GM18505 (cell line): ENCODE measurements around the gene CORO2A.

Experiments
- ATAC-seq: cut with Tn5 transposase; IDR thresholded peaks from one replicate; pipeline ENCODE4 v1.9.1; 2021; ENCODE audit not compliant: unreplicated experiment
- POLR2A ChIP-seq: IDR thresholded peaks from 4 replicates; pipeline ENCODE4 v1.6.1; 2011; ENCODE audit warnings: borderline replicate concordance; ENCODE audit not compliant: insufficient read depth, insufficient read length; ENCODE audit errors: extremely low read depth

Gene CORO2A

DNA sequence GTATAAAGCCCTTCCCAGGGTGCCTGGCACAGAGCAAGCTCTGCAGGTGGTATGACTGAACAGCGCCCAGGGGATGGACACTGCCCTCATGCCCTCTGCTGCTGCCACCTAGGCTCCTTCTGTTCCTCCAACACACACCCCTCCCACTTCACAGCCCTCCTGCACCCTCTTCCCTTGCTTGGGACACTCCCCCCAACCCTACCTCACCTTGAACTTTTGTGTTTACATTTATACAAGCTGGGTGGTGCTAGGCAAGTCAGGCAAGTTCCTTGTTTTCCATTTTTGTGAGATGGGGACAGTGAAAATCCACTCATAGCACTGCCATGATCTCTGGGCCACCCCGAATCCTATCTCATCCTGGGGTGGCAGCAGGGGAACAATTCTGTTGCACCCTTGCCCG, 18.8 kb upstream of the CORO2A start:
- TF ChIP-seq POLR2A = no peak
- ATAC-seq = no peak

DNA sequence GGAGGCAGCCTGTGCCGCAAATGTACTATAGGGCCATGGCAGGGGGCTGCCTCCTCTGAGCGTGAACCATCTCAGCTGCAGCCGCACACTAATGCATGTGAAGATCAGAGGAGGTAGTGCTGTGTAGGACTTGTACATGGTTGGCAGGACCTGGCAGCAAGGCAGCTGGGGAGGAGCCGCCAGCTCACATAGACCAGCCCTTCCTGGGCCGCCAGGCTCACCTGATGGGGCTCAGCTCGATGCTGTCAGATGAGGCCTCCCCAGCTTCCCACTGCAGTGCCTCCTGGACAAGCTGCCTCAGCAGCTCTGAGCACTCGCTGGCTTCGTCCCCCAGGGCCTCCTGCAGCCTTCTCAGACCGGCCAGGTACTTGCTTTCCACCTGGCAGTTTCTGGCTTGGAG, 18.0 kb upstream of the CORO2A start:
- TF ChIP-seq POLR2A = no peak
- ATAC-seq = no peak

DNA sequence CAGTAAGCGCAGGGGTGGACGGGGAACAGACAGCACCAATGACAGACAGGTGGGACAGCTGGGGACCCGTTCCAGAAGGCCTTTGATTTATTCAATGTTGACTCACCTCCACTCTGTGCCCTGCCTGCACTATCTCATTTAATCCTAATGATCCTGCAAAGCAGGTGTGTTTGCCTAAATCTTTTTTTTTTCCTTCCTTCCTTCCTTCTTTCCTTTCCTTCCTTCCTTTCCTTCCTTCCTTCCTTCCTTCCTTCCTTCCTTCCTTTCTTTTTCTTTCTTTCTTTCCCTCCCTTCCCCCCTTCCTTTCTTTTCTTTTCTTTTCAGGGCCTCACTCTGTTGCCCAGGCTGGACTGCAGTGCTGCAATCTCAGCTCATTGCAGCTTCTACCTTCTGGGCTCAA, 17.1 kb upstream of the CORO2A start:
- ATAC-seq = no peak
- no peak for TF ChIP-seq POLR2A

DNA sequence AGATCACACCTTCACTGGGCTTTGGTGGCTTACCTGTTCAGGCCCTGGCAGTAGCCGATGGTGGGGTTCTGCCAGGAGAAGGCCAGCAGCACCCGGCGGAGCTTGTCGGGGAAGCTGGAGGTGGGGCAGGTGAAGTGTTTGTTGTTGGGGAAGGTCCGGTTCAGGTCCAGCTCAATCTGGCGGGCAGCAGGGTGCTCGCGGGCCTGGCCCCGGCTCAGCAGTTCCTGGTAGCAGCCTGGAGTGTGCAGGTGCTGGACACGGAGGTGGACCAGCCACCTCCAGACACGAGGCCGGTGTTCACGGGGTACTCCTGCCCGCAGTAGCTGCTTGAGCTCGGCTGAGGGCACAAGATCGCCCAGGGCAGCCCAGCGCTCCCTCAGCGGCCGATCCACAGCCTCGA, 16.2 kb upstream of the CORO2A start:
- no peak for ATAC-seq
- no peak for TF ChIP-seq POLR2A

DNA sequence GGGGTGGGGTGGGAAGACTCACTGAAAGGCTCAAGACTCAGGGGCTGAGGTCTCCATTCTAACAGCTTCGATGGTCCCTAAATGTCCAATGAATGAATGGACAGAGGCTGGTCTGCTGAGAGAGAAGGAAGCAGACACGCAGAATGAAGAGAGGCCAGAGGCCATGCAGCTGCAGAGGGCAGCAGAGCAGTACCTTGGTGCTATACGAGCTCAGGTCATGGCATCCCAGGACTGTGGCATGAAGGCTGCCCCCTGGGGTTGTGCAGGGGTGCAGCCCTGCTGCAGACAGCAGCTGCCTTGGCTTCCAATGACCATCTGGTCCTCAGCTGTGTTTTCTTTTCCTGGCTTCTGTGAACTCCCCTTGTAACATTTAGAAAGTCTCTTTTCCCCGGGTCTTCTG, 15.2 kb upstream of the CORO2A start:
- no peak for ATAC-seq
- TF ChIP-seq POLR2A = no peak

DNA sequence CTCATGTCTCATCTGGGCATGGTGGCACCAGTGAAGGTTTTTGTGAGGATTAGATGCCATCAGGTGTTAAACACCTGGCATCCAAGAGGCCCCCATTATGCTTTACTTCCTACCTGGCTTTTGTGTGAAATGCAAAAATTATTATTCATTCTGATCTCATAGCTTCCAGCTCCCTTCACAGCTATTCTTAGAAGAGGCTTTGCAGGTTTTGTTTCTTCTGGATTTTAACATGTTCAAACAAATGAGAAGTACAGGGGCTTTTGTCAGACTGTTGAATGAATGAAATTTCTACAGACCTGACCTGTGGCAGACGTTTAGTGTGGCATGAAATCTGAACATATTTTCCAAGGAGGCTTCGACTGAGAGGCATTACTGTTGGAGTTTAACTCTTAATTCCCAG, 14.3 kb upstream of the CORO2A start:
- TF ChIP-seq POLR2A = no peak
- no peak for ATAC-seq

DNA sequence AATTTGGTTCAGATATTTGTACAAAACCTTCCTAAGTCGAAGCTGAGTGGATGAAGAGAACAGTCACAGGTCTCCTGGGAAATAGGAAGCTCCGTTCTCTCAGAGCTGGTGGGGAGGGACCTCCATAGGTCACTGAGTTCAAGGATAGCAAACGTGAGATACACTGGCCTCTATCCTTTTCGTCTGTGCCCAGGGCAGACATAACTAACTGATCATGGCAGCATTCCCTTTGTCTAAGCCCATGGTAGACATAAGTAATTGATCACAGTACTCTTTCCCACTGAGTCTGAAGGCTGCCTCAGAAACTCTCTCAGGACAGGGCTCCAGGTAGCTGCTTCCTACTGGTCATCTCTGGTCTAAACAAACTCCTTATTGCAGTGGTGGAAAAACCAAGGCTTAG, 12.3 kb upstream of the CORO2A start:
- no peak for ATAC-seq
- no peak for TF ChIP-seq POLR2A

DNA sequence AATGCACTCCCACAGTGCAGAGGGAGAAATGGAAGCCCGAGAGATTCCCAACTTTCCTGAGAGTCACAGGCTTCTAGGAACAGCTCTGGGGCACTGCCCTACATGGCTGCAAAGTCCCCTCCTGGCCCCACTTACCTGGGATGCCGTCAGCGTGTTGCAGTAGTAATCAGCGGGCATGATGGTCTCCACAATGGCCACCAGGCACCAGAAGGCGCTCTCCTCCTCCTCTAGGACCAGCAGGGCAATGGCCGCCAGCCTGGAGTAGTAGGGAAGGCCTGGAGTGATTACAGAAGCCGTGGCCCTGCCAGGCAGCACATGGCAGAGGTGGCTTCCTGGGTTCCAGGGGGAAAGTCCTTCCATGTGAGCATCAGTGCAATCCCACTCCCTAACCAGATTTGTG, 10.7 kb upstream of the CORO2A start:
- no peak for TF ChIP-seq POLR2A
- ATAC-seq = no peak

DNA sequence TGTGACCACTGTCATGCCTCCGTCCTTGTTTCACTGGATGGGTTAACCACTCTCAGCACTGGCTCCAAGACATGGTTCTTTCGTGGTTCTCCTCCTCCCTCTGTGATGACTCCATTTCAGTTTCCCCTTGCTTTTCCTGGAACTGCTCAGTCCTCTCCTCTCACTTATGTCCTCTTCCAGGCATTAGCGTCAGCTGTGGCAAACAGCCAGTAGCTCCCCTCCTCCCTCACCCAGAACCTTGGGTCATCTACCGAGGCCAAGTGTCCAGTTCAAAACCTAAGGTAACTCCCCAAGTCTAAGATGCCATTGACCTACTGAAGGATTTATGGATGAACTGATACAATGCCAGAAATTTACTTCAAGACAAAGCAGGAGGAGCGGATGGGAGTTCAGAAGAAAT, 9.8 kb upstream of the CORO2A start:
- ATAC-seq = no peak
- TF ChIP-seq POLR2A = no peak

DNA sequence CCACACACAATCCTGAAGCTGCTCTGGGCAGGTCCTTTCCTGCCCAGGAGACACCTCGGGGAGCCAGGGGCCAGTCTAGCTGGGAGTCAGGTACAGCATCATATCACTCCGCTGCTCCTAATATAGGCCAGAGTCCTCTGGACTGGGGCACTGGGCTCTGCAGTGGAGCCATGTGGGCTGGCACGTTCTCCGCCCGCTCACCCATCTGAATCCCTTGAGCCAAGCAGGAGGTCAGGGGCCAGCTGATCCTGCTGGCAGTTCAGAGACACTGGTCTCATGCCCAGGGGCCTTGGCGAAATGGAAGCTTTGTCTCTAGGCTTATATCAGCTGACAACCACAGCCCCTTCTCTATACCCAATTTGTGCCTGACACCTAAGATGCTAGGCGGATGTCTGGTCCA, 9.3 kb upstream of the CORO2A start:
- ATAC-seq = no peak
- no peak for TF ChIP-seq POLR2A

DNA sequence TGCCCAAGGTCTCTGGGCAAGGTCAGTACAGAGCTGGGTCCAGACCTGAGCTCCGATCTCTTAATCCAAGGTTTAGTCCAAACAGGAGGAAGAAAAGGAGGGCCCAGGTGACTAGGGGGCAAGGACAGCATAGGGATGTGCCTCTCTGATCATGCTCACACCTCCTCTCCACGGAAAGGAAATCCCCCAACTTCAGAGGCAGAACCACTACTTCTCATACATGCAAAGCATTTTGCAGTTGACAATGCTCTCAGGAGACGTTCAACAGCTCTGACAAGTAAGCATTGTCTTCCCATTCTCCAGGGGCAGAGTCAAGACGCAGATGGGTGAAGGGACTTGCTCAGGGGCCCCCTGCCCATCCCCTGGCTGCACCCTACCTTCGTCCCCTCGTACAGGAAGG, 8.7 kb upstream of the CORO2A start:
- ATAC-seq = no peak
- TF ChIP-seq POLR2A = no peak

DNA sequence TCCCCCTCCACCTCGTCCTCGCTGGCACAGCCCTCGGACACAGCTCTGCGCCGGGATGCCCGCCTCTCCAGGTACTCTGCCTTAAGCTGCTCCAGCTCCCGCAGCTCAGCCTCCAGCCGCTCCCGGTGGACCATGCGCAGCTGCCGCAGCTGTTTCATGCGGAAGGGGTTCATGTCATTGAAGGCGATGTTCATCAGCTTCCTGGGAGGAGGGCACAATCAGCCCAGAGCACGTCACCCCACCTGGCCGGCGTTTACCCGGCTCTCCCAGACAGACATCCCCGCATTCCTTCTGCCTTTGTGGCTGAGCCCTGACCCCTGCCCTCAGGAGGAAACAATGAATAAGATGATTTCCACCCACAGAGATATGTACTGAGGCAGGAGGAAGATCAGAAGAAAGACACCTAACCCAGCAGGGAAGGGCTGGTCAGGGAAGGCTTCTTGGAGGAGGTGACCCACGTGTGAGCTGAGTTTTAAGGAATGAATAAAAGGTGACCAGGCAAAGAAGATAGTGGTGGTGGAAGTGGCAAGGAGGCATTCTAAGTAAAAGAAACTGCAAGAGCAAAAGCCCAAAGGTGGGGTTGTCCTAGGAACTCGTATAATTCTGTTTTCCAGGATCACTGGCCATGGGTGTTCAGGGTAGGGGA, 7.1 kb upstream of the CORO2A start:
- ATAC-seq = no peak
- TF ChIP-seq POLR2A = no peak

DNA sequence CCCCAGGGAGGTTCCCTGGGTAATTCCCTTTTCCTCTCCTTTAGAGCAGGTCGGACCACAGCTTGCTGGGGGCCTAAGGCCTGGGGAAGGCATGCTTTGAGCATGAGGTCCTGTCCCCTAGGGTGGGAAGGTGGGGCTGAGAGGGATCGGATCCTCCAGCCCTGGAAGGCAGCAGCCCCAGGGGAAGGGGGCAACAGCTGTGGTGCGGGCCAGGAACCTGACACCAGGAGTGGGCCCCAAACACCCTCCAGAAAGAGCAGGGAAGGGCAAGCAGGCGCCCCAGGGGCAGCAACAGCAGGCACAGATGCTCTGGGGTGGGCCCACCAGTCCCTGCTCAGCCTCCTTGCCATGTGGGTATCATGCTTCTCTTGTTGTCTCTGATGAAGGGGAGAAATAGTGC, 3.2 kb upstream of the CORO2A start:
- ATAC-seq = no peak
- TF ChIP-seq POLR2A = no peak

DNA sequence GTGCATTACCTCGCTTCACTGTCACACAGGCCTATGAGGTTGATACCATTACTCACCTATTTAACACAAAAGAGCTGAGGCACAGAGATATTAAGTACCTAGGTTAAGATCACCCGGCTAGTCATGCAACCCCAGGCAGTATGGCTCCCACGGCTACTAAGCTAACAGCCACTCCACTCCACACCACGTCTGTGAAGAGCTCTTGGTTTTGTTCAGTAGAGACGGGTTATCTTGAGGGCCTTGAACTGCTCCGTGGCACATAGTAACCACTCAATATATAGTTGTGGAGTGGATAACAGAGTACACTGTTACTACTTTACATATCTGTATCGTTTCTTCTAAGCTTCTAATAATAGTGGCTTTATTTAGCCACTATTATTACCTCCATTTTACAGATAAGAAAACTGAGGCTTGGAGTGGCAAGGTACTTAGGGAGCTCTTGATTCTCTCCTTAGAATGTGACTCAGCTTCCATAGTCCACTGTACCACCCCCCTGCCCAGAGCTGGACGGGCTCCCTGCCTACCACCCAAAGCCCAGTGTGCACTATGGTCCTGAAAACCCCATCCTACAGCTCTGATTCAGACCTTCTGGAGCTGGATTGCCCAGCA, 1.0 kb upstream of the CORO2A start:
- TF ChIP-seq POLR2A = no peak
- ATAC-seq = no peak

DNA sequence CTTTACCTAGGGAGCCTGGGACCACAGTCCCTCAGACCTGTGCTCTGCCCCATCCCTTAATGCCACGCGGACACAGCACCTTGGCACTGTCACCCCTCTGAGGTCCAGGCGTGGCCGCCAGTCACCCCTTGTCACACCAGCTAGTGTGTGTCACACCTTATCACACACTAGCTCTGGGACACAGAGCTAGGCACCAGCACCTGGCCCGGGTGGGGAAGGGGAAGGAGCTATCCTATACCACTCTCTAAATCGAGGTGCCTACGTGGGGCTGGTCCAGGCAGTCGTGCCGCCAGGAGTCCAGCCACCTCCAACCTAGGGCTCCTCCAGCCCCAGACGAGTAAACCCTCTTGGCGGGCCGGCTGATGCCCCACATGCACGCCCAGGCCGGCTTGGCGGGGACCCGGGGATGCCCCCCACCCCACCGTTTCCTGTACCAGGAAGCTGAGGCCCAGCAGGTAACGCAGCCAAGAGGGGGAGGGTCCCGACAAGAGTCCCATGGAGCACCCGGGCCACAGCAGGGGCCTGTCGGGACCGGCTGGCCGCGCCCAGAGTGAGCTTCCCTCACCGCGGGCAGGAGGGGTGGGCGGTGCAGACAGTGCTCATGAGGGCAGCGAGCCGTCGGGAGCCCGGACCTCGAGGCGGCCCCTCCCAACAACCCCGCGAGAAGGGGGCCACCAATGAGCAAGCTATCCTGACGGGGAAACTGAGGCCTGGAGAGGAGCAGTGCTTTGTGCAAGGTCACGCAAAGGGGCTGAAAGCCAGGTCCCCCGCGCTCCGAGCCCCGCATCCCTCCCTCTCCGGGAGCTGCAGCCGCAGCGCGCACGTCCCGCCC, 550 bp downstream of the CORO2A start:
- no peak for TF ChIP-seq POLR2A
- ATAC-seq = no peak

DNA sequence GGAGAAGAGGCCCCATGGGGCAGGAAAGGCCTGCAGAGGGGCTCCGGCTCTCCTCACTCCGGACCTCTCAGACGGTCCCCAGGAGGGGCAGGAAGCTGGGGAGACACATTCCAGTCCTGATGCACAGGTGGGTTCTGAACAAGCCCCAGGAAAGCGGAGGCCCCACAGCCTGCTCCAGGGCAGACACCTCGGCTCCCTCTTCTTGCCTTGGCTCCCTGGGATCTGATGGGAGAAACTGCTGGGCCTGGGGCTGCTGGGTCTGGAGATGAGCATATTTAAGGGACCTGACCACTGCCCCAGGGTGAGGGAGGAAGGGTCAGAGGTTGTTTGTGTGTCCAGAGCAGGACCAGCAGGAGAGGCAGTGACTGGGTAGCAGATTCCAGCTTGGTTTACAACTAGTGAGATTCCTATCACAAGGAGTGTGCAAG, 1.2 kb downstream of the CORO2A start:
- ATAC-seq = no peak
- TF ChIP-seq POLR2A = no peak
